K562 (cell line): ENCODE results near the gene PSMD9. TPM values are rescaled to one million over a fixed set of nuclear protein-coding genes. Genes with fewer than 3 reads are reported as not detected.

ENCODE experiments used
- ATAC-seq: fragments of 200-7000 bp; cut with Tn5 transposase; 3 replicates; pipeline ENCODE4 v1.9.1; 2020; ENCODE audit warnings: moderate library complexity
- Bru-seq: library from RNA; stranded (reverse); fragments of 400-500 nt; gene quantifications from one replicate; lab custom pipeline; 2021; lab: Mats Ljungman, UMichigan
- BruChase-seq, 2 experiments: library from RNA; stranded (reverse); fragments of 400-500 nt; gene quantifications; one replicate each; lab custom pipeline; 2021; lab: Mats Ljungman, UMichigan
- BruUV-seq: library from RNA; stranded (reverse); fragments of 400-500 nt; replicated peaks from 2 replicates; lab custom pipeline; 2021; lab: Mats Ljungman, UMichigan
- CTCF ChIA-PET: fragments of 300-600 bp; formaldehyde crosslinking; extraction: SDS; loops from one replicate; lab custom pipeline; 2021; ENCODE audit warnings: low intra/inter-chr PET ratio; lab: Yijun Ruan, JAX
- POLR2A ChIA-PET: fragments of 300-600, 350-650 bp; sonication (Branson Sonifier 250); formaldehyde crosslinking; extraction: SDS; loops from one replicate; lab custom pipeline; 2021; ENCODE audit warnings: antibody characterized with exemption, inconsistent platforms; lab: Yijun Ruan, JAX
- DNase-seq, 4 experiments: peaks; one replicate each; pipeline versions ENCODE4 v3.0.0 to v3.0.0-alpha.2; 2011 to 2018; ENCODE audit warnings: low spot score in 3 of 4, mixed read lengths in 3 of 4; ENCODE audit errors: extremely low read depth in 1 of 4
- FAIRE-seq: peaks from 2 replicates; lab custom pipeline; 2011; peaks lifted over from hg19 to GRCh38; lab: Jason Lieb, UNC
- H2AFZ ChIP-seq: 2 replicates; pipeline ENCODE4 v1.6.0; 2011; ENCODE audit warnings: low read depth, low read length, control low read depth, inconsistent platforms
- H3K27ac ChIP-seq: fragments of 200-600 bp; 3 replicates; pipeline ENCODE4 v1.8.0; 2011; ENCODE audit warnings: low read depth, mild to moderate bottlenecking, control low read depth, inconsistent platforms, low read length, moderate library complexity, mixed read lengths; ENCODE audit errors: extremely low read depth
- H3K27me3 ChIP-seq, 2 experiments: fragments of 300-600 bp in 1 of 2; 2 replicates in 1 of 2; 3 replicates in 1 of 2; pipeline versions ENCODE4 v1.6.0 to v1.8.0; 2011; ENCODE audit warnings: inconsistent platforms in 2 of 2, low read length in 2 of 2, mild to moderate bottlenecking in 1 of 2, mixed read lengths in 1 of 2, moderate library complexity in 1 of 2; ENCODE audit not compliant: control insufficient read depth in 2 of 2, insufficient read depth in 2 of 2
- H3K36me3 ChIP-seq: fragments of 300-600 bp; 3 replicates; pipeline ENCODE4 v1.8.0; 2011; ENCODE audit warnings: mild to moderate bottlenecking, low read length, inconsistent platforms; ENCODE audit not compliant: control insufficient read depth, insufficient read depth
- H3K4me1 ChIP-seq, 2 experiments: fragments of 200-600 bp in 1 of 2; replicated peaks in 1 of 2; 2 replicates in 1 of 2; 3 replicates in 1 of 2; pipeline versions ENCODE4 v1.5.1 to v1.8.0; 2011; ENCODE audit warnings: inconsistent platforms in 2 of 2, low read length in 2 of 2, mild to moderate bottlenecking in 1 of 2, mixed read lengths in 1 of 2, moderate library complexity in 1 of 2; ENCODE audit not compliant: control insufficient read depth in 2 of 2, insufficient read depth in 2 of 2
- H3K4me2 ChIP-seq: 2 replicates; pipeline ENCODE4 v1.6.1; 2011; ENCODE audit warnings: low read length, control low read depth, inconsistent platforms, mixed read lengths; ENCODE audit not compliant: insufficient read depth
- H3K4me3 ChIP-seq: fragments of 200-600 bp; sonication (generic), shearing (Covaris generic); 2 replicates; pipeline ENCODE4 v1.5.1; 2016; ENCODE audit warnings: control low read depth, inconsistent platforms
- H3K79me2 ChIP-seq: fragments of 200-600 bp; 3 replicates; pipeline ENCODE4 v1.8.0; 2011; ENCODE audit warnings: low read length, inconsistent platforms; ENCODE audit not compliant: control insufficient read depth, insufficient read depth
- H3K9ac ChIP-seq, 2 experiments: 2 replicates each; pipeline versions ENCODE4 v1.6.0 to v1.6.1; 2011; ENCODE audit warnings: low read depth in 2 of 2, low read length in 2 of 2, control low read depth in 1 of 2, inconsistent platforms in 1 of 2, mild to moderate bottlenecking in 1 of 2, mixed read lengths in 1 of 2; ENCODE audit not compliant: insufficient read depth in 1 of 2
- H3K9me1 ChIP-seq: one replicate; pipeline ENCODE4 v1.6.0; 2011; ENCODE audit warnings: inconsistent platforms, mild to moderate bottlenecking, low read length, moderate library complexity; ENCODE audit not compliant: control insufficient read depth, insufficient read depth
- H3K9me3 ChIP-seq: replicated peaks from 2 replicates; pipeline ENCODE4 v1.5.1; 2011; ENCODE audit warnings: low read depth, low read length, inconsistent platforms; ENCODE audit not compliant: control insufficient read depth, insufficient read depth
- H4K20me1 ChIP-seq: replicated peaks from 2 replicates; pipeline ENCODE4 v1.6.1; 2011; ENCODE audit warnings: low read length, inconsistent platforms, mixed read lengths; ENCODE audit not compliant: control insufficient read depth, insufficient read depth
- E2F5 ChIP-seq: sonication (generic); formaldehyde crosslinking; IDR thresholded peaks from 2 replicates; pipeline ENCODE4 v1.8.0; 2022; ENCODE audit warnings: mild to moderate bottlenecking, missing genetic modification reagents
- EP300 ChIP-seq: IDR thresholded peaks from 2 replicates; pipeline ENCODE4 v1.6.1; 2012; ENCODE audit warnings: low read length, improper control_type of control experiment
- GABPB1 ChIP-seq: sonication (generic); formaldehyde crosslinking; IDR thresholded peaks from 2 replicates; pipeline ENCODE4 v1.8.0; 2022; ENCODE audit warnings: mild to moderate bottlenecking, missing genetic modification reagents
- HMGN3 ChIP-seq: IDR thresholded peaks from 2 replicates; pipeline ENCODE4 v1.6.1; 2011; ENCODE audit warnings: borderline replicate concordance, low read depth, mild to moderate bottlenecking, mixed read lengths, low read length; ENCODE audit not compliant: insufficient read length; ENCODE audit errors: extremely low read depth
- NFIX ChIP-seq: fragments of 250-450 bp; sonication (Bioruptor Pico); IDR thresholded peaks from 2 replicates; pipeline ENCODE4 v1.4.0; 2020; ENCODE audit warnings: low read depth, mild to moderate bottlenecking, moderate library complexity
- SAFB2 ChIP-seq: fragments of 200-400 bp; formaldehyde crosslinking; IDR thresholded peaks from 2 replicates; pipeline ENCODE4 v1.6.1; 2018; ENCODE audit warnings: borderline replicate concordance, low read length, low read depth, moderate library complexity; ENCODE audit not compliant: severe bottlenecking
- TAF15 ChIP-seq: fragments of 200-400 bp; formaldehyde crosslinking; IDR thresholded peaks from 2 replicates; pipeline ENCODE4 v1.6.1; 2017; ENCODE audit warnings: mild to moderate bottlenecking, low read depth, low read length, moderate library complexity
- TFAM ChIP-seq: fragments of 250-450 bp; sonication (Bioruptor Pico); conservative IDR thresholded peaks from 2 replicates; pipeline ENCODE4 v1.5.0; 2021; ENCODE audit warnings: mild to moderate bottlenecking, moderate library complexity
- ZBTB43 ChIP-seq: sonication (generic); formaldehyde crosslinking; IDR thresholded peaks from 2 replicates; pipeline ENCODE4 v1.8.0; 2023; ENCODE audit warnings: mild to moderate bottlenecking, missing genetic modification reagents
- ZEB2 ChIP-seq: fragments of 450-650 bp; IDR thresholded peaks from 2 replicates; pipeline ENCODE4 v1.6.1; 2016
- ZNF184 ChIP-seq: sonication (generic); formaldehyde crosslinking; IDR thresholded peaks from 2 replicates; pipeline ENCODE4 v1.5.0; 2020; ENCODE audit warnings: missing genetic modification reagents
- WGBS: fragments of 100-300 bp; shearing (Covaris generic); methylation state at CpG from one replicate; pipeline ENCODE4 v1.1.6; 2016; ENCODE audit warnings: low coverage, mixed read lengths; ENCODE audit not compliant: insufficient coverage; ENCODE audit errors: missing lambda C conversion rate; 5-methylcytosine and 5-hydroxymethylcytosine counted together
- in situ Hi-C: fragments of 300-500 bp; cut with MboI; formaldehyde crosslinking; loops from 4 replicates; pipeline ENCODE4 v1.15.0; 2018; ENCODE audit warnings: inconsistent platforms, mixed read lengths
- intact Hi-C: fragments of 100-400 bp; cut with micrococcal nuclease; formaldehyde crosslinking; loops from 2 replicates; pipeline ENCODE4 v1.14.2; 2022
- long read RNA-seq, 3 experiments: library from polyadenylated mRNA in 2 of 3; library from RNA in 1 of 3; unstranded in 2 of 3; stranded (forward) in 1 of 3; transcript quantifications; one replicate each; pipeline ENCODE4 v2.0.0, GENCODE V29; 2019 to 2022
- polyA minus RNA-seq, 3 experiments: library from RNA; depleted of rRNA, polyadenylated mRNA; stranded (reverse); fragments of >200 nt; gene quantifications; 2 replicates each; pipeline ENCODE4 v1.2.3, GENCODE V29; 2011
- polyA plus RNA-seq, 8 experiments: library from polyadenylated mRNA; depleted of rRNA in 4 of 8; stranded (reverse) in 5 of 8; unstranded in 3 of 8; fragments of >200 nt; fragmentation: Nextera tagmentation in 2 of 8; fragmentation: Illumina TruSeq in 1 of 8; extraction: Ambion mirVana in 2 of 8; extraction: Trizol in 1 of 8; gene quantifications; 2 replicates each; pipeline versions ENCODE4 v1.2.1 to v1.2.3, GENCODE V29; 2011 to 2014; ENCODE audit warnings: inconsistent platforms in 1 of 8, missing spikeins in 1 of 8
- total RNA-seq, 7 experiments: library from RNA; depleted of rRNA in 6 of 7; stranded (reverse); fragments of >200 nt in 6 of 7; fragmentation: Illumina TruSeq in 2 of 7; extraction: Trizol in 2 of 7; gene quantifications; 2 replicates each; pipeline versions ENCODE4 v1.2.1 to v1.2.3, GENCODE V29; 2011 to 2021; ENCODE audit warnings: low replicate concordance in 1 of 7

PSMD9 gene, protein sequence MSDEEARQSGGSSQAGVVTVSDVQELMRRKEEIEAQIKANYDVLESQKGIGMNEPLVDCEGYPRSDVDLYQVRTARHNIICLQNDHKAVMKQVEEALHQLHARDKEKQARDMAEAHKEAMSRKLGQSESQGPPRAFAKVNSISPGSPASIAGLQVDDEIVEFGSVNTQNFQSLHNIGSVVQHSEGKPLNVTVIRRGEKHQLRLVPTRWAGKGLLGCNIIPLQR
- total RNA-seq (2011; cell fraction: chromatin; rRNA removed; ENCODE audit: low replicate concordance): 73.2 and 111 TPM in 2 replicates
- total RNA-seq (2011; cell fraction: nucleolus; rRNA removed): 69.7 and 70.4 TPM in 2 replicates
- total RNA-seq (2011; cell fraction: nucleoplasm; rRNA removed): 93.6 and 131 TPM in 2 replicates
- total RNA-seq (2014; rRNA removed) (143 and 187 TPM in 2 replicates), total RNA-seq (2014; rRNA removed; fragmentation: Illumina TruSeq; extraction: Trizol) (34.1 and 34.5 TPM in 2 replicates), total RNA-seq (2015; rRNA removed; fragmentation: Illumina TruSeq; extraction: Trizol) (61.7 and 78.2 TPM in 2 replicates), total RNA-seq (2021) (66.4 and 71.7 TPM in 2 replicates), polyA plus RNA-seq (2011; rRNA removed) (61.3 and 68.5 TPM in 2 replicates), polyA plus RNA-seq (2014; fragmentation: Illumina TruSeq; extraction: Trizol) (31.0 and 60.0 TPM in 2 replicates), polyA plus RNA-seq (2014; fragmentation: Nextera tagmentation; extraction: Ambion mirVana) (10 to 100 TPM; 12.2 to 22.8 TPM), polyA plus RNA-seq (2014; rRNA removed) (92.2 and 107 TPM in 2 replicates), polyA minus RNA-seq (2011; rRNA and poly(A)+ RNA removed) (29.3 and 37.7 TPM in 2 replicates), Bru-seq, nascent RNA (percentile 80 among the genes with signal in this experiment), BruChase-seq, experiment 1, labeled RNA remaining after a 2-hour chase (percentile 88 among the genes with signal in this experiment), BruChase-seq, experiment 2, labeled RNA remaining after a 6-hour chase (percentile 91 among the genes with signal in this experiment)
- 61.8 and 93.1 TPM in 2 replicates for polyA plus RNA-seq (2011; cell fraction: cytosol; rRNA removed)
- 51.5 and 53.5 TPM in 2 replicates for polyA plus RNA-seq (2011; cell fraction: nucleus; rRNA removed)
- polyA plus RNA-seq (2012): 76.1 and 85.2 TPM in 2 replicates
- polyA minus RNA-seq (2011; cell fraction: cytosol; rRNA and poly(A)+ RNA removed): 23.0 and 42.7 TPM in 2 replicates
- 13.3 and 29.5 TPM in 2 replicates for polyA minus RNA-seq (2011; cell fraction: nucleus; rRNA and poly(A)+ RNA removed)
- long read RNA-seq, experiment 1, transcript PSMD9-202 (2 exons, 2,087 nt): minor isoform, 9 of 242 reads
- long read RNA-seq, experiment 1, transcript PSMD9-201 (6 exons, 2,307 nt): minor isoform, 11 of 242 reads
- long read RNA-seq, experiment 1, transcript PSMD9-207 (6 exons, 2,784 nt): major isoform, 206 of 242 reads
- long read RNA-seq, experiment 1, partial matches to known transcripts: 1 of 242 reads
- long read RNA-seq, experiment 1, other reads (novel, unspliced or antisense): 4 of 242 reads
- long read RNA-seq, experiment 2, transcript PSMD9-211 (4 exons, 3,051 nt): minor isoform, 6 of 104 reads
- long read RNA-seq, experiment 2, transcript PSMD9-201 (6 exons, 2,307 nt): minor isoform, 5 of 104 reads
- long read RNA-seq, experiment 2, transcript PSMD9-207 (6 exons, 2,784 nt): major isoform, 84 of 104 reads
- long read RNA-seq, experiment 2, partial matches to known transcripts: 3 of 104 reads
- long read RNA-seq, experiment 2, other reads (novel, unspliced or antisense): 2 of 104 reads
- long read RNA-seq, experiment 3, transcript PSMD9-207 (6 exons, 2,784 nt): major isoform, 173 of 187 reads
- long read RNA-seq, experiment 3, transcript PSMD9-201 (6 exons, 2,307 nt): minor isoform, 9 of 187 reads
- long read RNA-seq, experiment 3, partial matches to known transcripts: 0 of 187 reads
- long read RNA-seq, experiment 3, other reads (novel, unspliced or antisense): 3 of 187 reads

GRCh38 chr12:121888478-121889273 is at the start of gene PSMD9:
Gene PSMD9 (plus strand): TSS chr12:121888790. CDS start chr12:121888857, 67 bp downstream.
- H2AFZ ChIP-seq: peak within 1 kb of the TSS; percentile 88
- ATAC-seq (peak; percentile 93), FAIRE-seq (peak; percentile 97), DNase-seq (peak; percentile 96 to 99 (median 97))
- H3K79me2 ChIP-seq: peaks cover 42% of the 10 kb centered on the region
- peak within 1 kb of the TSS; percentile 92 for H3K27ac ChIP-seq
- H3K4me2 ChIP-seq: peak within 1 kb of the TSS; percentile 83
- no peaks in the 10 kb centered on the region for H3K27me3 ChIP-seq
- H3K9me3 ChIP-seq: no peaks in the 10 kb centered on the region
- TSS peak; percentile 81 for BruUV-seq
- H3K4me1 ChIP-seq: peaks cover 25 to 28% of the 10 kb centered on the region in 2 experiments
- intact Hi-C loops (loop anchor here (1.0 to 5.0 kb wide), 5 partner anchors 49 to 191 kb away; no protein-coding TSS in a partner anchor), in situ Hi-C loops (loop anchor here (5.0 kb wide), 2 partner anchors 91 to 186 kb away; no protein-coding TSS in a partner anchor)
- H3K4me3 ChIP-seq: peak within 1 kb of the TSS; percentile 74
- H3K9ac ChIP-seq: peak within 1 kb of the TSS; percentile 88 to 93
- CTCF ChIA-PET: interaction anchor here (0.6 to 3.7 kb wide), 8 partner anchors 49 to 398 kb away, joined by 3 to 50 read pairs (median 5); partner anchors contain the start of gene RHOF
- H3K36me3 ChIP-seq: peaks cover 13% of the 10 kb centered on the region; the same call in 2 of the 3 replicates
- POLR2A ChIA-PET: interaction anchor here (0.5 to 2.4 kb wide), 9 partner anchors 10 to 177 kb away, joined by 3 to 16 read pairs (median 4); no protein-coding TSS in a partner anchor
- under 1% methylated on average over 67 of the region's 67 CpGs for WGBS
- H4K20me1 ChIP-seq: no peaks in the 10 kb centered on the region
- no peaks in the 10 kb centered on the region for H3K9me1 ChIP-seq
- TF ChIP-seq TFAM (CRISPR knock-in tag) (no peak), SAFB2 (no peak), ZEB2 (peak; percentile 59), NFIX (CRISPR knock-in tag) (no peak), HMGN3 (peak; percentile 98), TAF15 (no peak), EP300 (peak; percentile 82), E2F5 (CRISPR knock-in tag) (no peak), GABPB1 (CRISPR knock-in tag) (peak; percentile 97), ZNF184 (no peak), ZBTB43 (peak; percentile 87)
